A549 (cell line): Measurements from ENCODE around the gene AURKA. TPM values are rescaled to one million over a fixed set of nuclear protein-coding genes. Genes with fewer than 3 reads are reported as not detected.
"Not testable (repeated sequence)": the region's sequence is repeated elsewhere in the genome, so short reads cannot be mapped to it uniquely, and the experiment has no call there.

Experiments
- ATAC-seq, 2 experiments: fragments of 200-7000 bp in 1 of 2; fragments of >200 bp in 1 of 2; cut with Nextera tagmentation in 1 of 2; cut with Tn5 transposase in 1 of 2; 3 replicates each; pipeline versions ENCODE4 v1.8.0 to v1.9.1; 2018 to 2020; ENCODE audit warnings: mild to moderate bottlenecking in 1 of 2, moderate library complexity in 1 of 2
- CTCF ChIA-PET: fragments of 300-600 bp; sonication (Branson Sonifier 250); formaldehyde crosslinking; extraction: SDS; loops from one replicate; lab custom pipeline; 2021; ENCODE audit warnings: antibody characterized with exemption, inconsistent platforms; lab: Yijun Ruan, JAX
- POLR2A ChIA-PET: fragments of 350-600 bp; formaldehyde crosslinking; extraction: SDS; loops from one replicate; lab custom pipeline; 2021; ENCODE audit warnings: antibody characterized with exemption, inconsistent platforms; lab: Yijun Ruan, JAX
- DNase-seq, 2 experiments: peaks; one replicate each; pipeline versions ENCODE4 v3.0.0 to v3.0.0-alpha.2; 2011 to 2016; ENCODE audit warnings: low read depth in 1 of 2, low spot score in 1 of 2
- FAIRE-seq: peaks from 2 replicates; lab custom pipeline; 2011; peaks lifted over from hg19 to GRCh38; lab: Jason Lieb, UNC
- H3K27ac ChIP-seq, 2 experiments: fragments of >200 bp; sonication (Bioruptor Twin); formaldehyde crosslinking; 3 replicates each; pipeline ENCODE4 v1.5.1; 2016 to 2017
- H3K4me1 ChIP-seq: fragments of >200 bp; sonication (Bioruptor Twin); formaldehyde crosslinking; 3 replicates; pipeline ENCODE4 v1.6.1; 2016
- H3K4me2 ChIP-seq: fragments of >200 bp; sonication (Bioruptor Twin); formaldehyde crosslinking; 3 replicates; pipeline ENCODE4 v1.6.1; 2016
- H3K4me3 ChIP-seq: fragments of >200 bp; sonication (Bioruptor Twin); formaldehyde crosslinking; 3 replicates; pipeline ENCODE4 v1.5.1; 2016
- H3K9me3 ChIP-seq: fragments of >200 bp; sonication (Bioruptor Twin); formaldehyde crosslinking; 3 replicates; pipeline ENCODE4 v1.6.1; 2016
- CBX2 ChIP-seq: fragments of 200-600 bp; sonication (generic); IDR thresholded peaks from 2 replicates; pipeline ENCODE4 v1.6.1; 2016; ENCODE audit warnings: low read depth, mild to moderate bottlenecking, borderline replicate concordance
- EHMT2 ChIP-seq: fragments of 200-600 bp; sonication (generic); IDR thresholded peaks from 2 replicates; pipeline ENCODE4 v1.6.1; 2016; ENCODE audit warnings: antibody characterized with exemption, low read depth, mild to moderate bottlenecking, moderate library complexity
- HDAC2 ChIP-seq: fragments of 200-600 bp; sonication (generic); IDR thresholded peaks from 2 replicates; pipeline ENCODE4 v1.6.1; 2016
- HEYL ChIP-seq: fragments of 250-450 bp; sonication (Bioruptor Pico); IDR thresholded peaks from 2 replicates; pipeline ENCODE4 v1.8.0; 2021; ENCODE audit warnings: mild to moderate bottlenecking, moderate library complexity
- KDM5A ChIP-seq: fragments of 200-600 bp; sonication (generic); IDR thresholded peaks from 2 replicates; pipeline ENCODE4 v1.6.1; 2016; ENCODE audit warnings: antibody characterized with exemption, mild to moderate bottlenecking
- MAFK ChIP-seq: fragments of 450-650 bp; IDR thresholded peaks from 2 replicates; pipeline ENCODE4 v1.6.1; 2014; ENCODE audit not compliant: partially characterized antibody
- MAZ ChIP-seq: fragments of 150-350 bp; IDR thresholded peaks from 2 replicates; pipeline ENCODE4 v1.6.1; 2014; ENCODE audit warnings: antibody characterized with exemption, low read depth, low read length, borderline replicate concordance
- POLR2AphosphoS2 ChIP-seq: conservative IDR thresholded peaks from 2 replicates; pipeline ENCODE4 v1.6.1; 2012; ENCODE audit warnings: low read length, improper control_type of control experiment, inconsistent platforms
- RCOR1 ChIP-seq: fragments of 150-350 bp; IDR thresholded peaks from 2 replicates; pipeline ENCODE4 v1.6.1; 2014; ENCODE audit warnings: antibody characterized with exemption, low read length, low read depth
- RNF2 ChIP-seq: fragments of 200-600 bp; sonication (generic); IDR thresholded peaks from 2 replicates; pipeline ENCODE4 v1.6.1; 2016; ENCODE audit warnings: low read depth, mild to moderate bottlenecking, antibody characterized with exemption, moderate library complexity, borderline replicate concordance
- TP53 ChIP-seq: fragments of 250-450 bp; sonication (Bioruptor Pico); IDR thresholded peaks from 2 replicates; pipeline ENCODE4 v1.5.0; 2021; ENCODE audit warnings: mild to moderate bottlenecking, moderate library complexity
- ZC3H11A ChIP-seq: fragments of 450-650 bp; IDR thresholded peaks from 2 replicates; pipeline ENCODE4 v1.6.1; 2014; ENCODE audit warnings: antibody characterized with exemption, mild to moderate bottlenecking
- ZNF302 ChIP-seq: fragments of 250-450 bp; sonication (Bioruptor Pico); IDR thresholded peaks from 2 replicates; pipeline ENCODE4 v1.9.0; 2021; ENCODE audit warnings: inconsistent platforms, mild to moderate bottlenecking, moderate library complexity
- WGBS: methylation state at CpG from one replicate; pipeline ENCODE4 v1.1.6; 2017; ENCODE audit errors: missing lambda C conversion rate; 5-methylcytosine and 5-hydroxymethylcytosine counted together
- polyA plus RNA-seq, 4 experiments: library from polyadenylated mRNA; depleted of rRNA in 3 of 4; stranded (reverse); fragments of >200 nt; fragmentation: RNase III in 1 of 4; extraction: RNeasy Plus Mini Kit Qiagen cat#74134 plus additional on column Dnase treatment in 1 of 4; gene quantifications; 2 replicates in 3 of 4; 3 replicates in 1 of 4; pipeline ENCODE4 v1.2.3, GENCODE V29; 2011 to 2017
- TF ChIP-seq, protein P1 (sequence below): fragments of 150-350 bp; IDR thresholded peaks from 2 replicates; pipeline ENCODE4 v1.6.1; 2014; ENCODE audit warnings: low read depth, mild to moderate bottlenecking, low read length
- TF ChIP-seq, protein P2 (sequence below): fragments of 200-600 bp; sonication (generic); IDR thresholded peaks from 2 replicates; pipeline ENCODE4 v1.6.1; 2016; ENCODE audit warnings: antibody characterized with exemption, mild to moderate bottlenecking, moderate library complexity
- TF ChIP-seq, protein P3 (sequence below): IDR thresholded peaks from 2 replicates; pipeline ENCODE4 v1.6.1; 2012; ENCODE audit warnings: low read depth, borderline replicate concordance

The AURKA gene
- polyA plus RNA-seq, 2 of the 4 experiments (the other 2 are of a cell fraction), result 117 to 123 TPM

DNA sequence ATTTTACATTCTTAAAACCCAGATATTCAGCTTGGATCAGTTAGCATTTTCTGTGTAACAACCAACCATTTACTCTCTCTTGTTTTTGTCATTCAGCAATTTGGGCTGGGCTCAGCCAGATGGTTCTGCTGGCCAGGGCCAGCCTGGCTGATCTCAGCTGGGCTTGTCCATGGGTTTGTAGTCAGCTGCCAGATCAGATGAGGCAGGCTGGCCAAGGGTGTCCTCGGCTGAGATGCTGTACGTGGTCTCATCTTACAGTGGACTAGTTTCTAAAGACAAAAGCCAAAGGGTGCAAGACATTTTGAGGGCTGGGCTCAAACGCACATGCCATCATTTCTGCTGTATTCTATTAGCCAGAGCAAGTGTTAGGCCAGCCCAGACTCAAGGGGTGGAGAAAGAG, 49.2 kb downstream of the AURKA start:
- H3K27ac ChIP-seq, result no peak overlapping the region
- no peak for TF ChIP-seq KDM5A
- TF ChIP-seq ZC3H11A, result no peak
- no peak for TF ChIP-seq HEYL (CRISPR knock-in tag)
- TF ChIP-seq EHMT2, result no peak
- no peak for TF ChIP-seq POLR2AphosphoS2
- no peak for TF ChIP-seq RCOR1
- TF ChIP-seq HDAC2, result no peak
- no peak for TF ChIP-seq MAFK
- TF ChIP-seq ZNF302, result no peak
- TF ChIP-seq, protein P1, sequence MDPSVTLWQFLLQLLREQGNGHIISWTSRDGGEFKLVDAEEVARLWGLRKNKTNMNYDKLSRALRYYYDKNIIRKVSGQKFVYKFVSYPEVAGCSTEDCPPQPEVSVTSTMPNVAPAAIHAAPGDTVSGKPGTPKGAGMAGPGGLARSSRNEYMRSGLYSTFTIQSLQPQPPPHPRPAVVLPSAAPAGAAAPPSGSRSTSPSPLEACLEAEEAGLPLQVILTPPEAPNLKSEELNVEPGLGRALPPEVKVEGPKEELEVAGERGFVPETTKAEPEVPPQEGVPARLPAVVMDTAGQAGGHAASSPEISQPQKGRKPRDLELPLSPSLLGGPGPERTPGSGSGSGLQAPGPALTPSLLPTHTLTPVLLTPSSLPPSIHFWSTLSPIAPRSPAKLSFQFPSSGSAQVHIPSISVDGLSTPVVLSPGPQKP, result no peak
- no peak for TF ChIP-seq TP53 (CRISPR knock-in tag)
- TF ChIP-seq, all 56 proteins: peak for 0
- FAIRE-seq (no peak), ATAC-seq (no peak), DNase-seq (no peak)
- Histone ChIP-seq H3K4me1 (no peaks in the 10 kb centered on the region), H3K4me3 (no peak overlapping the region), H3K9me3 (no peaks in the 10 kb centered on the region), H3K4me2 (no peak overlapping the region)
- POLR2A ChIA-PET, result no interaction called here
- CTCF ChIA-PET, result interaction anchor here (0.9 to 3.8 kb wide), 11 partner anchors 10 to 1665 kb away, joined by 3 to 38 read pairs (median 4); partner anchors contain the start of genes FAM210B and MC3R
- 18% methylated on average over 3 of the region's 3 CpGs for WGBS

DNA sequence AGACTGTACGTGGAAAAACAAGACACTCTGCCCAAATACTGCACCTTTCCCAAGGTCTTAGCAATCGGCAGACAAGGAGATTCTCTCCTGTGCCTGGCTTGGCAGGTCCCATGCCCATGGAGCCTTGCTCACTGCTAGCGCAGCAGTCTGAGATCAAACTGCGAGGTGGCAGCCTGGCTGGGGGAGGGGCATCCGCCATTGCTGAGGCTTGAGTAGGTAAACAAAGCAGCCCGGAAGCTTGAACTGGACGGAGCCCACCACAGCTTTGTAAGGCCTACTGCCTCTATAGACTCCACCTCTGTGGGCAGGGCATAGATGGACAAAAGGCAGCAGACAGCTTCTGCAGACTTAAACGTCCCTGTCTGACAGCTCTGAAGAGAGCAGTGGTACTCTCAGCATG, 55.3 kb downstream of the AURKA start:
- H3K4me2 ChIP-seq, H3K4me1 ChIP-seq, POLR2A ChIA-PET, FAIRE-seq, ATAC-seq, H3K4me3 ChIP-seq, DNase-seq, CTCF ChIA-PET, H3K27ac ChIP-seq, H3K9me3 ChIP-seq: not testable (repeated sequence)
- WGBS, result 25% methylated on average over 8 of the region's 8 CpGs

DNA sequence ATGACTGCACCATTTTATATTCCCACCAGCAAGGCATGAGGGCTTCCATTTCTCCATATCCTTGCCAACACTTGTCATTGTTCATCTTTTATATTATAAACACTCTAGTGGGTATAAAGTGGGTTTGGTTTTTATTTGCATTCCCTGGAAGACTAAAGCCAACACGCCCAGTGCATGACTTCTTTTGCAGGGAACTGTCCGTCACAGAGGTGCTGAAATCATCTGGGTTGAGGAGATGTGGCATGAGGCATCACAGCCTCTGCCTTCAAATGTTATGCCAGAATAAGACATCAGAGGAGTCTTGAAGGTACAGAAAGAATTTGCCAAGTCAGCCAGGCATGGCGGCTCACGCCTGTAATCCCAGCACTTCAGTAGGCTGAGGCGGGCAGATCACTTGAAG, 63.2 kb downstream of the AURKA start:
- Histone ChIP-seq H3K4me3 (no peak overlapping the region), H3K27ac (no peak overlapping the region), H3K4me2 (no peak overlapping the region), H3K9me3 (no peaks in the 10 kb centered on the region), H3K4me1 (no peaks in the 10 kb centered on the region)
- WGBS, result 21% methylated on average over 5 of the region's 5 CpGs
- POLR2A ChIA-PET, result no interaction called here
- TF ChIP-seq, protein P2, sequence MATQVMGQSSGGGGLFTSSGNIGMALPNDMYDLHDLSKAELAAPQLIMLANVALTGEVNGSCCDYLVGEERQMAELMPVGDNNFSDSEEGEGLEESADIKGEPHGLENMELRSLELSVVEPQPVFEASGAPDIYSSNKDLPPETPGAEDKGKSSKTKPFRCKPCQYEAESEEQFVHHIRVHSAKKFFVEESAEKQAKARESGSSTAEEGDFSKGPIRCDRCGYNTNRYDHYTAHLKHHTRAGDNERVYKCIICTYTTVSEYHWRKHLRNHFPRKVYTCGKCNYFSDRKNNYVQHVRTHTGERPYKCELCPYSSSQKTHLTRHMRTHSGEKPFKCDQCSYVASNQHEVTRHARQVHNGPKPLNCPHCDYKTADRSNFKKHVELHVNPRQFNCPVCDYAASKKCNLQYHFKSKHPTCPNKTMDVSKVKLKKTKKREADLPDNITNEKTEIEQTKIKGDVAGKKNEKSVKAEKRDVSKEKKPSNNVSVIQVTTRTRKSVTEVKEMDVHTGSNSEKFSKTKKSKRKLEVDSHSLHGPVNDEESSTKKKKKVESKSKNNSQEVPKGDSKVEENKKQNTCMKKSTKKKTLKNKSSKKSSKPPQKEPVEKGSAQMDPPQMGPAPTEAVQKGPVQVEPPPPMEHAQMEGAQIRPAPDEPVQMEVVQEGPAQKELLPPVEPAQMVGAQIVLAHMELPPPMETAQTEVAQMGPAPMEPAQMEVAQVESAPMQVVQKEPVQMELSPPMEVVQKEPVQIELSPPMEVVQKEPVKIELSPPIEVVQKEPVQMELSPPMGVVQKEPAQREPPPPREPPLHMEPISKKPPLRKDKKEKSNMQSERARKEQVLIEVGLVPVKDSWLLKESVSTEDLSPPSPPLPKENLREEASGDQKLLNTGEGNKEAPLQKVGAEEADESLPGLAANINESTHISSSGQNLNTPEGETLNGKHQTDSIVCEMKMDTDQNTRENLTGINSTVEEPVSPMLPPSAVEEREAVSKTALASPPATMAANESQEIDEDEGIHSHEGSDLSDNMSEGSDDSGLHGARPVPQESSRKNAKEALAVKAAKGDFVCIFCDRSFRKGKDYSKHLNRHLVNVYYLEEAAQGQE, result peak; percentile 89
- TF ChIP-seq, protein P3, sequence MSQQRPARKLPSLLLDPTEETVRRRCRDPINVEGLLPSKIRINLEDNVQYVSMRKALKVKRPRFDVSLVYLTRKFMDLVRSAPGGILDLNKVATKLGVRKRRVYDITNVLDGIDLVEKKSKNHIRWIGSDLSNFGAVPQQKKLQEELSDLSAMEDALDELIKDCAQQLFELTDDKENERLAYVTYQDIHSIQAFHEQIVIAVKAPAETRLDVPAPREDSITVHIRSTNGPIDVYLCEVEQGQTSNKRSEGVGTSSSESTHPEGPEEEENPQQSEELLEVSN, result no peak
- TF ChIP-seq CBX2 (no peak), MAZ (no peak), MAFK (no peak), EHMT2 (peak; percentile 86), RNF2 (no peak)
- CTCF ChIA-PET, result interaction anchor here (1.4 kb wide), 1 partner anchor 15 kb away, joined by 8 read pairs; no protein-coding TSS in a partner anchor
- FAIRE-seq, result no peak
- no peak for ATAC-seq
- DNase-seq, result peak in 1 of 2 experiments; percentile 6
